ENCODE data around the gene PRMT7. TPM values are rescaled to one million over a fixed set of nuclear protein-coding genes. Genes with fewer than 3 reads are reported as not detected.

Gene PRMT7
- total RNA-seq, 1 experiment from 2014 or later, result 47.5 TPM

DNA sequence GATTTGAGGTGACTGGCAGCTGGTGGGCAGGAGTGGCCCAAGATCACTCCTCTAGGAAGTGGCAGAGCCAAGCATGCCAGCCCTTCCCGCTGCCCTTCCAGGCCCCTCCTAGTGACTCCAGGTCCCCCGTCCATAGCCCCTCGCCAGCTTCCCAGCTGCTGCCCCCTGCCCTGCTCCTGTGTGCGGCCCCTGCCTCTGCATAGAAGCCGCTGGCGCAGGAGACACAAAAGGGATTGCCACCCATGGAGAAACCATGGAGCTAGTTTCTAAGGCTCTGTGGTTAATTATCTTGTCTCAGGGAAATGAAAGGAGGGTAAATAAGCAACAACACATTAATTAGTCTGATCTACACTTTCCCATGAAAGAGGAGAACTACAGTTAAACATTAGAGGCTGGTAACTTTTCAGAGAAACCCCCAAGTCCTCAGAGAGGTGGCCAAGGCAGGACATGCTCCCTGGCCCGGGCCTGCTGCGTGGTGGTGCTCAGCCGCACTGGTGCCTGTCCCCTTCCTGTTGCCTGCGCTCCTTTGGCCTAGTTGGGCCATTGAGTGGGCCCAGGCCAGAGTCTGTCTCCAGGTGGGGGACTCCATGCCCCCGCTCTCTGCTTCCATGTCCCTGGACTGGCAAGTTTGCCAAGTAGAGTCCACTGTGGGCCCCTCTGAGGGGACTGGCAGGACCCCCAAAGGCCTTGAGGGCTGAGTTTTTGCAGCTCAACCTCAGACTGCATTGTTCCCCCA is 65.2 kb downstream of the PRMT7 start:
- BruUV-seq (replicated peaks), result no TSS peak
- Histone ChIP-seq H3K27ac (no peak overlapping the region), H3F3A (ENCODE audit: insufficient read depth, low read depth) (no peaks in the 10 kb centered on the region), H3K79me2 (ENCODE audit: low read depth) (no peaks in the 10 kb centered on the region), H3K36me3 (ENCODE audit: low read depth) (no peaks in the 10 kb centered on the region), H2AFZ (no peak overlapping the region), H3K4me3 (no peak overlapping the region), H3K4me1 (replicated peaks; ENCODE audit: insufficient read depth) (peaks cover 7% of the 10 kb centered on the region; the same call in 1 of the 2 replicates), H3K4me2 (no peak overlapping the region), H4K20me1 (ENCODE audit: insufficient read depth) (no peaks in the 10 kb centered on the region), H3K9me3 (ENCODE audit: insufficient read depth, low read depth) (no peaks in the 10 kb centered on the region), H3K27me3 (ENCODE audit: insufficient read depth, low read depth) (no peaks in the 10 kb centered on the region), H3K9me2 (ENCODE audit: insufficient read depth) (no peaks in the 10 kb centered on the region)
- TF ChIP-seq EZH2 (IDR thresholded peaks at IDR 0.05; ENCODE audit: low read depth), result no peak
- TF ChIP-seq, protein P1, sequence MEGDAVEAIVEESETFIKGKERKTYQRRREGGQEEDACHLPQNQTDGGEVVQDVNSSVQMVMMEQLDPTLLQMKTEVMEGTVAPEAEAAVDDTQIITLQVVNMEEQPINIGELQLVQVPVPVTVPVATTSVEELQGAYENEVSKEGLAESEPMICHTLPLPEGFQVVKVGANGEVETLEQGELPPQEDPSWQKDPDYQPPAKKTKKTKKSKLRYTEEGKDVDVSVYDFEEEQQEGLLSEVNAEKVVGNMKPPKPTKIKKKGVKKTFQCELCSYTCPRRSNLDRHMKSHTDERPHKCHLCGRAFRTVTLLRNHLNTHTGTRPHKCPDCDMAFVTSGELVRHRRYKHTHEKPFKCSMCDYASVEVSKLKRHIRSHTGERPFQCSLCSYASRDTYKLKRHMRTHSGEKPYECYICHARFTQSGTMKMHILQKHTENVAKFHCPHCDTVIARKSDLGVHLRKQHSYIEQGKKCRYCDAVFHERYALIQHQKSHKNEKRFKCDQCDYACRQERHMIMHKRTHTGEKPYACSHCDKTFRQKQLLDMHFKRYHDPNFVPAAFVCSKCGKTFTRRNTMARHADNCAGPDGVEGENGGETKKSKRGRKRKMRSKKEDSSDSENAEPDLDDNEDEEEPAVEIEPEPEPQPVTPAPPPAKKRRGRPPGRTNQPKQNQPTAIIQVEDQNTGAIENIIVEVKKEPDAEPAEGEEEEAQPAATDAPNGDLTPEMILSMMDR (conservative IDR thresholded peaks at IDR 0.05), result no peak
- no peak for DNase-seq
- intact Hi-C loops (cut with micrococcal nuclease; ENCODE audit: unreplicated experiment), result no loop called here
- ChIA-PET POLR2A (ENCODE audit: unreplicated experiment) (no interaction called here), CTCF (no interaction called here)

DNA sequence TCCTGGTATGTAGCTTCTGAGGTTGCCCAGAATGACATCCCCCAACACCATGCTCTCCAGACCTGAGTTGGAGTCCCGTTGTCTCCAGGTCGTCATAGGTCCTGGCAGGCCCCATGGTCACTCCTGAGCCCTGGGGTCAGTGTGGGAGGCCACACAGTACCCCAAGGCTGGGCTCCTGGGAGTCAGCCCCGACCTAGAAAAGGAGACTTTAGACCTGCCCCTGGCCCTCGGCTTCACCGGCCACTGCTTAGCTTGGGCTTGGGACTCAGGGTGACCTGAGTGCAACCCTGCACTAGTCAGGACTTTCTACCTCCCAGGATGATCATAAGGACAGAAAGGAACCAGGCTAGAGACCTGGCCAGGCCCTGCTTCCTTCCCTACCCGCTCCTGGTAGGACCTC is 65.8 kb downstream of the PRMT7 start:
- no peaks in the 10 kb centered on the region for H3K27me3 ChIP-seq (ENCODE audit: insufficient read depth, low read depth)
- ChIA-PET CTCF (no interaction called here), POLR2A (ENCODE audit: unreplicated experiment) (no interaction called here)
- no peaks in the 10 kb centered on the region for H3K36me3 ChIP-seq (ENCODE audit: low read depth)
- no peak overlapping the region for H3K4me3 ChIP-seq
- no peaks in the 10 kb centered on the region for H3F3A ChIP-seq (ENCODE audit: insufficient read depth, low read depth)
- BruUV-seq (replicated peaks), result no TSS peak
- H3K9me3 ChIP-seq (ENCODE audit: insufficient read depth, low read depth), result no peaks in the 10 kb centered on the region
- TF ChIP-seq EZH2 (IDR thresholded peaks at IDR 0.05; ENCODE audit: low read depth), result no peak
- TF ChIP-seq, protein P1 (conservative IDR thresholded peaks at IDR 0.05), result no peak
- DNase-seq, result no peak
- H3K79me2 ChIP-seq (ENCODE audit: low read depth), result no peaks in the 10 kb centered on the region
- H3K4me1 ChIP-seq (replicated peaks; ENCODE audit: insufficient read depth), result peaks cover 7% of the 10 kb centered on the region; the same call in 1 of the 2 replicates
- H2AFZ ChIP-seq, result no peak overlapping the region
- no peak overlapping the region for H3K27ac ChIP-seq
- H3K9me2 ChIP-seq (ENCODE audit: insufficient read depth), result no peaks in the 10 kb centered on the region
- H3K4me2 ChIP-seq, result no peak overlapping the region
- no peaks in the 10 kb centered on the region for H4K20me1 ChIP-seq (ENCODE audit: insufficient read depth)
- intact Hi-C loops (cut with micrococcal nuclease; ENCODE audit: unreplicated experiment), result no loop called here

DNA sequence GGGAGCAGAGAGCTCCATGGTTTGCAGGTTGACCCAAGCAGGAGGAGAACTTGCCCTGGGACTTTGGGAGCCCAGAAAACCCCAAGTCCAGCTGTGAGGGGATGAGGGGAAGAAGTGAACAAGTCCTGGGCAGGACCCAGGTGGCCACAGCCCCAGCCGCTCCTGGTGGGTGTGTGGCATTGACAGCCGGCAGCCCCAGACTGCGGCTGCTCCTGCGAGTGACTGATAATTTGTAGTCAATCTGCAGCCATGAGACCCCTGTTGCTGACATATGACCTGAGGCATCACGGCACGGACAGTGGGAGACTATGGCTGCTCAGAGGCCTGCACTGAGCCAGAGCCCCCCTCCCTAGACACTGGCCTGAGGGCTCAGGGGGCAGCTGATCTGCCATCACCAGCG is 66.4 kb downstream of the PRMT7 start:
- BruUV-seq (replicated peaks), result no TSS peak
- H3K36me3 ChIP-seq (ENCODE audit: low read depth), result no peaks in the 10 kb centered on the region
- no peak overlapping the region for H3K4me3 ChIP-seq
- no peaks in the 10 kb centered on the region for H3K9me3 ChIP-seq (ENCODE audit: insufficient read depth, low read depth)
- H3K27ac ChIP-seq, result no peak overlapping the region
- no peak overlapping the region for H2AFZ ChIP-seq
- no peaks in the 10 kb centered on the region for H3K27me3 ChIP-seq (ENCODE audit: insufficient read depth, low read depth)
- H3K4me1 ChIP-seq (replicated peaks; ENCODE audit: insufficient read depth), result peaks cover 7% of the 10 kb centered on the region; the same call in 1 of the 2 replicates
- ChIA-PET POLR2A (ENCODE audit: unreplicated experiment) (no interaction called here), CTCF (no interaction called here)
- no peak overlapping the region for H3K4me2 ChIP-seq
- H3F3A ChIP-seq (ENCODE audit: insufficient read depth, low read depth), result no peaks in the 10 kb centered on the region
- TF ChIP-seq, protein P1 (conservative IDR thresholded peaks at IDR 0.05), result no peak
- TF ChIP-seq EZH2 (IDR thresholded peaks at IDR 0.05; ENCODE audit: low read depth), result no peak
- no peaks in the 10 kb centered on the region for H3K9me2 ChIP-seq (ENCODE audit: insufficient read depth)
- no peak for DNase-seq
- intact Hi-C loops (cut with micrococcal nuclease; ENCODE audit: unreplicated experiment), result no loop called here
- no peaks in the 10 kb centered on the region for H3K79me2 ChIP-seq (ENCODE audit: low read depth)
- H4K20me1 ChIP-seq (ENCODE audit: insufficient read depth), result no peaks in the 10 kb centered on the region
